Measurements from ENCODE around the gene OR10S1.
"Not testable (repeated sequence)": the region's sequence is repeated elsewhere in the genome, so short reads cannot be mapped to it uniquely, and the experiment has no call there.

The OR10S1 gene, protein sequence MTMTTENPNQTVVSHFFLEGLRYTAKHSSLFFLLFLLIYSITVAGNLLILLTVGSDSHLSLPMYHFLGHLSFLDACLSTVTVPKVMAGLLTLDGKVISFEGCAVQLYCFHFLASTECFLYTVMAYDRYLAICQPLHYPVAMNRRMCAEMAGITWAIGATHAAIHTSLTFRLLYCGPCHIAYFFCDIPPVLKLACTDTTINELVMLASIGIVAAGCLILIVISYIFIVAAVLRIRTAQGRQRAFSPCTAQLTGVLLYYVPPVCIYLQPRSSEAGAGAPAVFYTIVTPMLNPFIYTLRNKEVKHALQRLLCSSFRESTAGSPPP

GRCh38 chr11:123977731-123978347 lies at the start of gene OR10S1:
Gene OR10S1, minus strand, starts transcription at chr11:123977781. Its CDS starts 117 bp downstream, at chr11:123977664.
- DNase-seq = no peak

DNA sequence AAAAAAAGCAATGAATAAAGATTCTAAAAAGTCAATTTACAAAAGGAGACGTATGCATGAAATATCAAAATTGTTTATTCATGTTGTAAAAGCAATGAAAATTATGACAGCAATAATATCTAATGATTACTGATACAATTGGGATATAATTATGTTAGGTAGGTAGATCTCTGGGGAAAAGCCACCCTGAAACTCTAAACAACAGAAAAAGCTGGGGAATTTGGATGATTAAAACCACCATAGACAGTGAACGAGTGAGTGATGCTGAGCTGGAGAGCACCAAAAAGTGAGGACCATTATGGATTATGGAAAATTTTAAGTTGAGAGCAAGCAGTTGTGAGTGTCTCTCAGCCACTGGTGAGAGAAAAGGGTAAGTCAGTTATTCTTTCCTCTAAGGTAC lies 48.9 kb upstream of the OR10S1 start, which contains the start of gene OR10G8:
Gene OR10G8, plus strand, starts transcription at position 301 of the 400 bp plus-strand sequence. CDS start 2,825 bp downstream, outside the sequence.
- no peak for DNase-seq

GRCh38 chr11:124015837-124016236 lies 38.3 kb upstream of the OR10S1 start:
- DNase-seq = not testable (repeated sequence)

DNA sequence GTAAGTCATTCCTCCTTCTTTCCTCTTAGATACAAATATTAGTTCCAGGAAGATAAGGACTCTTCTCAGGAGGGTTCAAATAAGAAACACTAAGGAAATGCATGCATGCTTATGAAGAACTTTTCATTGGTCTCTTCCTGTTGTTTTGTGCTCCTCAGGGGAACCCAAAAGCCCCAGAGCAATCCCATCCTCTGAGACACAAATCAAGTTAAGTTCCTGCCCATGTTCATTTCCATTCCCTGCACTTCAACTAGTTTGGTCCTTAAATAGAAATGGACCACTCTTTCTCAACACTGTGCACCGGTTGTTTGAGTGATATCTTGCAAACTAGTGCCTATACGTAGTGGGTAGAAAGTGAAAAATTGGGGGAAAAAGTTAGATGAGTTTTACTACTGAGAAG lies 35.1 kb upstream of the OR10S1 start, which contains the start of gene OR10G4:
Gene OR10G4, plus strand, starts transcription at position 301 of the 400 bp plus-strand sequence. CDS start 2,578 bp downstream, outside the sequence.
- DNase-seq = no peak

DNA sequence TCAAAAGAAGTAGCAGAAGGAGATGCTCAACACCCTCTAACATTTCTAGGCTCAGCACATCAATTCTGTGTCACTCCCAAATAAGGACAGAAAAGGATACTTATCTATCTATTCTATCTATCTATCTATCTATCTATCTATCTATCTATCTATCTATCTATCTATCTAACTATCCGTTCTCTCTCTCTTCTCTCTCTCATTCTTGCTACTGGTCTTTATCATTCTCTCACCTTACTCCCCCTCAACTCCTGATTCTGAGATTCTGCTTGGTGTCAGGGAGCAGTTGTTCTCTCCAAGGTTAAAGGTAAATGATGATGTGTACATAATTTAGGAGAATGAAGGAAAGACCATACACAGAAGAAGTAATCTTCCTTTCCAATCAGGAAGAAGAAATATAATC lies 17.5 kb upstream of the OR10S1 start, which contains the start of gene OR10G6:
Gene OR10G6, minus strand, starts transcription at position 43 of the 400 bp plus-strand sequence. Its CDS starts 0 bp downstream, at position 43.
- DNase-seq = no peak

GRCh38 chr11:123979311-123979710 lies 1.7 kb upstream of the OR10S1 start:
- DNase-seq = no peak

- DNase-seq = no peak
Measured at GRCh38 chr11:123976770-123977560, 616 bp downstream of the OR10S1 start.

DNA sequence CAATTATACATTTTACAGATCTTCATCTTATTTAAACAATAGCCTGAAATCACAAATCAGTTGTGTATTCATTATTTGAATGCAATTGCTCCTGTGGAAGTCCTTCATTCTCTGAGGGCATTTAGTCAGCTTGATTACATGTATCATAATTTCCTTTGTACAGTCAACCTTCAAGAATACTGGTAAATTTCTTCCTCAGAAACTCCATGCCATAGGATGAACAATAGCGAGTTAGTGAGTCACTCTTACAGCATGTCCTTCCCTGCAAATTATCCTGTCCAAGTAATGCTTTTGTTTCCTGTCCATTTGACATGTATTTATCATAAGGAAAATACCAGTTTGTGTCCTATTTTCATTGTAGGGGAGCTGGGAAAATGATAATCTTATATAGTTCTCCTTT lies 3.8 kb downstream of the OR10S1 start:
- DNase-seq = no peak

DNA sequence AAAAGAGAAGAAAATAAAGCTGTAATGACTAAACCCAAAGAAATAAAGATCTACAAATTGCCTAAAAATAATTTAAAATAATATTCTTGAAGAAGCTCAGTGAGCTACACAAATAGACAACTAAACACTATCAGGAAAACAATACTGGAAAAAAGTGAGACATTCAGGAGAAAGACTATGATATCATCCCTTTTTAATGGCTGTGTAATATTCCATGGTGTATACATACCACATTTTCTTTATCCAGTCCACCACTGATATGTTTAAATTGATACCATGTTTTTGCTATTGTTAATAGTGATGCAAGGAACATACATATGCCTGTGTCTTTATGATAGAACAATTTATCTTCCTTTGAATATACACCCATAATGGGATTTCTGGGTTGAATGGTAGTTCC lies 20.8 kb downstream of the OR10S1 start:
- DNase-seq = no peak

DNA sequence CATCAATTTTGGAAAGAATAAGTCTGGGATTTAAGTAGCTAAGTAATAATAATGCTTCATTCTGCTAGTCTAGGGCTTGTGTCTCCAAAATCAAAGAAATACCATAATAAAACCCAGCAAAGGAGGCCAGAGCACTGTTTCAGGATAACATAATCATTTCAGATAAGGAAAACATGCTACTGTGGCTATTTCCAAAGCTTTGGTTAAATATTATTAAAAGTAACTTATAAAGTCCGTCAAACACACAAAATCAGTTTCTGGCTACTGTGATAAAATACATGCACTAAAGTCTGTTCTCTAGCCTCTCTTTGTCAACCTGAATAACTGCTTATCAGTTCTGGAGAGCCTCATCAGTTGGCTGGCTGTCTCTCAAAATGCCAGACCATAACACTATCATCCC lies 32.4 kb downstream of the OR10S1 start:
- no peak for DNase-seq

DNA sequence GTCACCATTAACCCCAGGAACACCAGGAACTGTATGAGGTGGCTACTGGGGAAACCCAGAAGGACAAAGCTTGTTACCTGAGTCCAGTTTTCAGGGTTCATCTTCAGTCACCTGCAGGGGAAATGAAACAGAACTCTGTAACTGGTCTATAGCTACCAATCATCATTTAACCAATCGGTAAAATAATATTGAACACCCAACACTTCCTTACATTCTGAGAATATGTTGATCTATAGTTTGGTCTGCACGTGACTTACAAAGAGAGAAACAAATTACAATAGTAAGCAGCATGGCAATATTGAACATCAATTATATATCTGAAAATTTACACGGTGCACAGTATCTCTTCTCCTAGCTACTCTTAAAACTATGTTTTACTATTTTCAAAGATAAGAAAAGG lies 33.8 kb downstream of the OR10S1 start, which contains the start of gene OR6T1:
Gene OR6T1, minus strand, starts transcription at position 101 of the 400 bp plus-strand sequence. Its CDS starts 0 bp downstream, at position 101.
- DNase-seq = no peak

DNA sequence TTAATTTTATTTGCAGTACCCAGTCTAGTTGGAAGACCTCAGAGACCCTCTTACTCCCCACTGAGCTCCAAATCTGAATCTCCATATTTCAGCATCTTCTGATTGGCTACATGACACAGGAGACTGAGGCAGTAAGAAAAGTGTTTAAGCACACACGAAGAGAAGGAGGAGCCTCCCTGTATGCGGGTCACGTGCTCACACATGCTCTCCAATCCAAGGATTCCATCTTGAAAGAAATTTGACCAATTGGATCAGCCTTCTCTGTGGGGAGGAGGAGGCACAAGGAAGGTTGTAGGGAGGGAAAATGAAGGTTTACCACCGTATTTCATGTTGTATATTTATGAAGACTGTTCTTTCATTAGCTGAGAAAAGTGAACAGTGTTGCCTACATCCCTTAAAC lies 35.2 kb downstream of the OR10S1 start:
- no peak for DNase-seq

- DNase-seq = no peak
Measured at GRCh38 chr11:123939317-123939716, 38.3 kb downstream of the OR10S1 start, which contains the start of gene OR4D5. Gene OR4D5, plus strand, starts transcription at chr11:123939617. Its CDS starts 0 bp downstream, at chr11:123939617.
